ENCODE data around the gene AGTRAP. TPM values are rescaled to one million over a fixed set of nuclear protein-coding genes. Genes with fewer than 3 reads are reported as not detected.
A peak's percentile ranks its signal among the peaks of the same experiment; 100 is the strongest.

Gene AGTRAP
- total RNA-seq, 1 donor from 2014 or later: 49.4 TPM

DNA sequence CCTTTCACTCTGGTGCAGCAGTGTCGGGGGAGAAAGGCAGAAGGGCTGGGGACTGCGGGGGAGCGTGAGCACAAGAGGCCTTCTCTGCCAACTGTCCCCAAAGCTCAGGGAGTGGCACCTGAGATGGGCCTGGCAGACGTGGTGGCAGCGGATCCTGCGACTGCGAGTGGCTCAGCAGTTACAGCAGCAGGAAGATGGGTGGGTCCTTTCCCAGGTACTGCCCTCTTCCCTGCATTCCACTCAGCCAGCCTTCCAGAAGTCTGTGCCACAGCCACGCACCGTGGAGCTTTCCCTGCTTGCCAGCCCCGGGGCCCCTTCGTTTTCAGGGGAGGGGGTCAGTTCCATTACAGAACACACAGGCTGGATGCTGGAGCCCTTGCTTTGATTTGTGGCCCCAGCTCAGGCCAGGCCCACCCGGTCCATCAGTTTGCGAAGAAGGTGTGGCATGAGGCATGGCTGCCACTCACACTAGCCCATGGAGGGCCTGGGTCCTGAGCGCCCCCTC is 52.7 kb downstream of the AGTRAP start:
- DNase-seq (ENCODE audit: extremely low spot score in 2 of 2): no peak
- peaks cover 80% of the 10 kb centered on the region for H3K4me1 ChIP-seq

DNA sequence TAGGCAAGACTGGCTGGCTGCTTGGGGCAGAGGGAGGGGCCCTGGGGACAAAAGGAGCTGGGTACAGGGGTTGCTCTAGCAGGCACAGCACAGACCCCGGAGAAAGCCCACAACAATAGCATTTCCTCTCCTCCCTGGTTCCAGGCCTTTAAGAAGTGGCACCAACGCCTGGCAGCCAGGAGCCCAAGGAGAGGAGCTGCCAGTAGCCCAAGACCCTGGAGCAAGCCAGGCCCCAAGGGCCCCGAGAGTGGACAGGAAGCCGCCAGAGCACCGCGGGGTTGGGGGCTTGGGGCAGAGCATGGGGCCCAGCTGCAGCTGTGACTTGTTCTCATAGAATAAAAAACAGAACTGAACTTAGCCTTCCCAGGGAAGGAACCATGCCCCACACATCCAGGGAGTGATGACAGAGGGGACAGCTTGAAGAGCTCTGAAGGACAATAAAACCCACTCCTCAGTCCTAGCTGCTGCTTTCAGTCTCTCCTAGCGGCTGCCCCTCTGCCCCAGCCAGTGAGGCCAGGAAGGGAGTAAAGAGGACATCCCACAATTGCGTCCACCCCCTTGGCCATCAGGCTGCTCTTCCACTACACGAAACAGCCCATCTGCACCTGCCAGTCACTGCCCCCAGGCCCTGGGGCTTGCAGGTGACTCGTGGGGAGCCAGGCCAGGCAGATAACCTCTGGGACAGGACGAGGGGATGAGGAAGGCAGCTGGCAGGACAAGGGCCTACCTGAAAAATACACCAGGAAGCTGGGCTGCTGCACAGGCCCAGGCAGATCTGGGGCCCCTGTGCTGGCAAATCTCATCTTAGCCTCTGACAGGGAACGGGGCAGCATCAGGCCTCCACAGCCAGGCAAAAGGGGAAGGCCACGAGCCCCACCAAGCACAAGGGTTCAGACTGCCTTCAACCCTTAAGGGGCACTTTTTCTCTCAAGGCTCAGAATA is 53.5 kb downstream of the AGTRAP start:
- H3K4me3 ChIP-seq: no peak overlapping the region
- TF ChIP-seq, protein P1, sequence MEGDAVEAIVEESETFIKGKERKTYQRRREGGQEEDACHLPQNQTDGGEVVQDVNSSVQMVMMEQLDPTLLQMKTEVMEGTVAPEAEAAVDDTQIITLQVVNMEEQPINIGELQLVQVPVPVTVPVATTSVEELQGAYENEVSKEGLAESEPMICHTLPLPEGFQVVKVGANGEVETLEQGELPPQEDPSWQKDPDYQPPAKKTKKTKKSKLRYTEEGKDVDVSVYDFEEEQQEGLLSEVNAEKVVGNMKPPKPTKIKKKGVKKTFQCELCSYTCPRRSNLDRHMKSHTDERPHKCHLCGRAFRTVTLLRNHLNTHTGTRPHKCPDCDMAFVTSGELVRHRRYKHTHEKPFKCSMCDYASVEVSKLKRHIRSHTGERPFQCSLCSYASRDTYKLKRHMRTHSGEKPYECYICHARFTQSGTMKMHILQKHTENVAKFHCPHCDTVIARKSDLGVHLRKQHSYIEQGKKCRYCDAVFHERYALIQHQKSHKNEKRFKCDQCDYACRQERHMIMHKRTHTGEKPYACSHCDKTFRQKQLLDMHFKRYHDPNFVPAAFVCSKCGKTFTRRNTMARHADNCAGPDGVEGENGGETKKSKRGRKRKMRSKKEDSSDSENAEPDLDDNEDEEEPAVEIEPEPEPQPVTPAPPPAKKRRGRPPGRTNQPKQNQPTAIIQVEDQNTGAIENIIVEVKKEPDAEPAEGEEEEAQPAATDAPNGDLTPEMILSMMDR (IDR thresholded peaks at IDR 0.05): no peak
- TF ChIP-seq POLR2AphosphoS5 (IDR thresholded peaks at IDR 0.05; ENCODE audit: insufficient read depth in 1 of 2, low read depth in 1 of 2) (no peak), POLR2A (IDR thresholded peaks at IDR 0.05) (no peak)
- no peaks in the 10 kb centered on the region for H3K9me3 ChIP-seq
- intact Hi-C loops (cut with DNase I): no loop called here
- H3K27me3 ChIP-seq: no peaks in the 10 kb centered on the region
- peak overlapping the region; percentile 99 for H3K27ac ChIP-seq
- H3K4me1 ChIP-seq: peaks cover 78% of the 10 kb centered on the region
- DNase-seq (ENCODE audit: extremely low spot score in 2 of 2): no peak
- H3K36me3 ChIP-seq: peaks cover 0 to 19% of the 10 kb centered on the region in 2 donors

More for the DNA sequence above, 52.7 kb downstream of the AGTRAP start:
- Histone ChIP-seq H3K27ac (peak overlapping the region; percentile 99), H3K4me3 (no peak overlapping the region), H3K36me3 (peaks cover 0 to 11% of the 10 kb centered on the region in 2 donors), H3K27me3 (no peaks in the 10 kb centered on the region), H3K9me3 (no peaks in the 10 kb centered on the region)
- intact Hi-C loops (cut with DNase I): no loop called here
- TF ChIP-seq POLR2AphosphoS5 (IDR thresholded peaks at IDR 0.05; ENCODE audit: insufficient read depth in 1 of 2, low read depth in 1 of 2) (no peak), POLR2A (IDR thresholded peaks at IDR 0.05) (no peak)
- TF ChIP-seq, protein P1 (IDR thresholded peaks at IDR 0.05): no peak

- intact Hi-C loops (cut with DNase I): no loop called here
- Histone ChIP-seq H3K4me1 (peaks cover 69% of the 10 kb centered on the region), H3K4me3 (peak overlapping the region in 1 of 2 donors; percentile 7), H3K27ac (peak overlapping the region; percentile 99), H3K27me3 (no peaks in the 10 kb centered on the region), H3K9me3 (no peaks in the 10 kb centered on the region), H3K36me3 (peaks cover 0 to 28% of the 10 kb centered on the region in 2 donors)
- TF ChIP-seq POLR2AphosphoS5 (IDR thresholded peaks at IDR 0.05; ENCODE audit: insufficient read depth in 1 of 2, low read depth in 1 of 2) (no peak), POLR2A (IDR thresholded peaks at IDR 0.05) (no peak)
- TF ChIP-seq, protein P1 (IDR thresholded peaks at IDR 0.05): no peak
- DNase-seq (ENCODE audit: extremely low spot score in 2 of 2): no peak
Observed at GRCh38 chr1:11790101-11790879, 54.4 kb downstream of the AGTRAP start.

GRCh38 chr1:11790880-11791715 is 55.2 kb downstream of the AGTRAP start:
- H3K27ac ChIP-seq: peak overlapping the region; percentile 99
- TF ChIP-seq POLR2AphosphoS5 (IDR thresholded peaks at IDR 0.05; ENCODE audit: insufficient read depth in 1 of 2, low read depth in 1 of 2) (peak; percentile 94 to 99), POLR2A (IDR thresholded peaks at IDR 0.05) (peak in 1 of 2 donors; percentile 22)
- TF ChIP-seq, protein P1 (IDR thresholded peaks at IDR 0.05): no peak
- peak overlapping the region in 1 of 2 donors; percentile 7 for H3K4me3 ChIP-seq
- DNase-seq (ENCODE audit: extremely low spot score in 2 of 2): peak in 1 of 2 donors; percentile 99
- no peaks in the 10 kb centered on the region for H3K27me3 ChIP-seq
- intact Hi-C loops (cut with DNase I): no loop called here
- peaks cover 0 to 36% of the 10 kb centered on the region in 2 donors for H3K36me3 ChIP-seq
- H3K4me1 ChIP-seq: peaks cover 61% of the 10 kb centered on the region
- no peaks in the 10 kb centered on the region for H3K9me3 ChIP-seq
